Adrenal gland (tissue), 19 donors: Measurements from ENCODE around the gene NOSIP. TPM values are rescaled to one million over a fixed set of nuclear protein-coding genes. Genes with fewer than 3 reads are reported as not detected.

Source experiments
- DNase-seq, 7 donors: peaks; one replicate each; pipeline ENCODE4 v3.0.0-alpha.2; 2019 to 2020
- H3K27ac ChIP-seq, 5 donors: fragments of 200-600 bp; sonication (generic) in 4 of 5; 1 replicate in 3 of 5; 2 replicates in 2 of 5; pipeline versions ENCODE4 v1.5.1 to v1.8.0; 2016 to 2020; ENCODE audit warnings: mild to moderate bottlenecking in 1 of 5
- H3K27me3 ChIP-seq: fragments of 200-600 bp; 2 replicates; pipeline ENCODE4 v1.8.0; 2021
- H3K36me3 ChIP-seq, 2 donors: fragments of 200-600 bp; replicated peaks in 1 of 2; 1 replicate in 1 of 2; 2 replicates in 1 of 2; pipeline versions ENCODE4 v1.5.1 to v1.8.0; 2018 to 2022
- H3K4me1 ChIP-seq, 2 donors: fragments of 200-600 bp; replicated peaks in 1 of 2; 1 replicate in 1 of 2; 2 replicates in 1 of 2; pipeline versions ENCODE4 v1.5.1 to v1.8.0; 2018 to 2021
- H3K4me3 ChIP-seq, 4 donors: fragments of 200-600 bp; sonication (generic) in 3 of 4; one replicate each; pipeline ENCODE4 v1.5.1; 2016 to 2018
- H3K9me3 ChIP-seq, 3 donors: fragments of 200-600 bp; sonication (generic) in 1 of 3; replicated peaks in 1 of 3; 1 replicate in 2 of 3; 2 replicates in 1 of 3; pipeline versions ENCODE4 v1.5.1 to v1.8.0; 2016 to 2021
- CTCF ChIP-seq, 6 experiments: fragments of 450-650 bp in 4 of 6; fragments of 200-600 bp in 2 of 6; sonication (generic) in 1 of 6; IDR thresholded peaks; 1 replicate in 5 of 6; 2 replicates in 1 of 6; pipeline versions ENCODE4 v1.5.1 to v1.8.0; 2016 to 2021; ENCODE audit warnings: antibody characterized with exemption in 6 of 6, mild to moderate bottlenecking in 2 of 6, moderate library complexity in 1 of 6
- POLR2A ChIP-seq, 2 donors: fragments of 450-650 bp; IDR thresholded peaks; one replicate each; pipeline ENCODE4 v1.6.1; 2017; ENCODE audit warnings: antibody characterized with exemption in 2 of 2, mild to moderate bottlenecking in 2 of 2, moderate library complexity in 1 of 2
- WGBS, 4 donors: extraction: QIAGEN DNeasy Blood & Tissue Kit in 2 of 4; methylation state at CpG; one replicate each; pipeline versions ENCODE4 v1.1.5 to v1.1.7; 2013 to 2017; 5-methylcytosine and 5-hydroxymethylcytosine counted together
- intact Hi-C, 2 donors: fragments of 100-400 bp; cut with DNase I; formaldehyde crosslinking; loops; one replicate each; pipeline versions ENCODE4 v1.14.1 to v1.15.0; 2022 to 2023
- long read RNA-seq, 10 donors: library from polyadenylated mRNA in 3 of 10; unstranded in 2 of 10; stranded (forward) in 1 of 10; transcript quantifications; one replicate each; pipeline ENCODE4 v2.0.0 and lab custom pipeline, GENCODE V29; 2021 to 2026
- polyA plus RNA-seq, 3 donors: library from polyadenylated mRNA; stranded (reverse); fragments of 200-250 nt in 2 of 3; fragments of 350-450 nt in 1 of 3; fragmentation: Illumina TruSeq in 1 of 3; extraction: RNeasy Lipid Tissue Mini Kit (QIAGEN cat#74804) in 1 of 3; gene quantifications; one replicate each; pipeline ENCODE4 v1.2.3, GENCODE V29; 2013 to 2014
- total RNA-seq, 9 donors: library from RNA; depleted of rRNA in 4 of 9; stranded (reverse); fragments of >200 nt in 4 of 9; fragments of 120-200 nt in 1 of 9; fragmentation: NEBNext Ultra II Directional in 1 of 9; extraction: Animal tissue kit (Norgen Biotek cat#: 25700) in 1 of 9; gene quantifications; one replicate each; pipeline versions ENCODE4 v1.1.0 to v1.2.4, GENCODE V29; 2013 to 2023
- donor health status: healthy with polysubstance abuse.
- donor health status: Bipolar disorder and iron deficiency.
- donor health status: DM: yes; HTN: yes; CAD: no.
- donor health status: DM: no; HTN: no; CAD: no.
- donor health status: DM: no; HTN: no; CAD: no.
- donor health status: DM: yes; HTN: yes; CAD: no.

The NOSIP gene
- total RNA-seq = 10 to 100 TPM; 53.3 to 98.2 (median 63.8) TPM
- 100 to 1,000 TPM in 2 of 3 donors, 10 to 100 TPM in 1; 35.0 to 159 (median 145) TPM for polyA plus RNA-seq
- long read RNA-seq, donor 1, transcript NOSIP-204 (9 exons, 1,005 nt) = major isoform, 13 of 185 reads
- long read RNA-seq, donor 1, partial matches to known transcripts = 158 of 185 reads
- long read RNA-seq, donor 1, other reads (novel, unspliced or antisense) = 13 of 185 reads
- long read RNA-seq, donor 2, transcript NOSIP-204 (9 exons, 1,005 nt) = major isoform, 8 of 18 reads
- long read RNA-seq, donor 2, partial matches to known transcripts = 8 of 18 reads
- long read RNA-seq, donor 2, other reads (novel, unspliced or antisense) = 0 of 18 reads
- long read RNA-seq, donor 3, transcript NOSIP-204 (9 exons, 1,005 nt) = major isoform, 9 of 18 reads
- long read RNA-seq, donor 3, partial matches to known transcripts = 8 of 18 reads
- long read RNA-seq, donor 3, other reads (novel, unspliced or antisense) = 0 of 18 reads
- long read RNA-seq, donor 4, transcript NOSIP-204 (9 exons, 1,005 nt) = major isoform, 23 of 36 reads
- long read RNA-seq, donor 4, partial matches to known transcripts = 11 of 36 reads
- long read RNA-seq, donor 4, other reads (novel, unspliced or antisense) = 2 of 36 reads
- long read RNA-seq, donor 5, transcript NOSIP-204 (9 exons, 1,005 nt) = major isoform, 32 of 68 reads
- long read RNA-seq, donor 5, partial matches to known transcripts = 23 of 68 reads
- long read RNA-seq, donor 5, other reads (novel, unspliced or antisense) = 9 of 68 reads
- long read RNA-seq, donor 6, transcript NOSIP-204 (9 exons, 1,005 nt) = major isoform, 17 of 33 reads
- long read RNA-seq, donor 6, partial matches to known transcripts = 10 of 33 reads
- long read RNA-seq, donor 6, other reads (novel, unspliced or antisense) = 5 of 33 reads
- long read RNA-seq, donor 7, transcript NOSIP-204 (9 exons, 1,005 nt) = major isoform, 10 of 19 reads
- long read RNA-seq, donor 7, partial matches to known transcripts = 8 of 19 reads
- long read RNA-seq, donor 7, other reads (novel, unspliced or antisense) = 0 of 19 reads
- long read RNA-seq, donor 8, transcript NOSIP-204 (9 exons, 1,005 nt) = major isoform, 12 of 136 reads
- long read RNA-seq, donor 8, partial matches to known transcripts = 105 of 136 reads
- long read RNA-seq, donor 8, other reads (novel, unspliced or antisense) = 18 of 136 reads
- long read RNA-seq, donor 9, transcript NOSIP-204 (9 exons, 1,005 nt) = major isoform, 8 of 9 reads
- long read RNA-seq, donor 9, partial matches to known transcripts = 0 of 9 reads
- long read RNA-seq, donor 9, other reads (novel, unspliced or antisense) = 0 of 9 reads
- long read RNA-seq, donor 10, partial matches to known transcripts = 35 of 37 reads
- long read RNA-seq, donor 10, other reads (novel, unspliced or antisense) = 0 of 37 reads

GRCh38 chr19:49580264-49581006 is at the start of gene NOSIP:
NOSIP (minus strand) TSS chr19:49580556; CDS start chr19:49560691, 19,865 bp downstream.
- H3K27ac ChIP-seq = peak within 1 kb of the TSS; percentile 11 to 80 (median 28)
- no peaks in the 10 kb centered on the region for H3K9me3 ChIP-seq
- TF ChIP-seq POLR2A (IDR thresholded peaks at IDR 0.05) (peak; percentile 72 to 95), CTCF (IDR thresholded peaks at IDR 0.05) (peak in 1 of 6 experiments; percentile 13)
- no peaks in the 10 kb centered on the region for H3K27me3 ChIP-seq
- intact Hi-C loops = loop anchor here in 1 of 2 donors (10.0 kb wide), 1 partner anchor 94 kb away; the partner anchor contains the start of gene PRMT1
- WGBS, 4 donors = 2 to 4% (median 3%) methylated on average over 30 to 31 of the region's 31 CpGs
- peak within 1 kb of the TSS; percentile 26 to 76 (median 50) for H3K4me3 ChIP-seq
- H3K36me3 ChIP-seq = peaks cover 0 to 8% of the 10 kb centered on the region in 2 donors
- DNase-seq = peak; percentile 94 to 98 (median 96)
- peaks cover 10 to 18% of the 10 kb centered on the region in 2 donors for H3K4me1 ChIP-seq

DNA sequence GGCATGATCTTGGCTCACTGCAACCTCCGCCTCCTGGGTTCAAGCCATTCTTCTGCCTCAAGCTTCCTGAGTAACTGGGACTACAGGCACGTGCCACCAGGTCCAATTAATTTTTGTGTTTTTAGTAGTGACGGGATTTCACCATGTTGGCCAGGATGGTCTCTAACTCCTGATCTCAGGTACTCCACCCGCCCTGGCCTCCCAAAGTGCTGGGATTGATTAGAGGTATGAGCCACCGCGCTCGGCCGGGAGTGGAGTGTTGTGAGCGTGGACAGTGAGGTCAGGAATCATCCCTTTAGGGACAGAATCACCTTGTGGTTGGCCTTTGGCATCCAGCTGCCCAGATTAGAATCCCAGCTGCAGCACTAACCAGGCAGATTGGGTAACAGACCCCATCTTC is 49.3 kb upstream of the NOSIP start:
- Histone ChIP-seq H3K9me3 (no peaks in the 10 kb centered on the region), H3K36me3 (peaks cover 0 to 22% of the 10 kb centered on the region in 2 donors), H3K4me1 (peaks cover 0 to 6% of the 10 kb centered on the region in 2 donors), H3K27me3 (no peaks in the 10 kb centered on the region), H3K4me3 (no peak overlapping the region), H3K27ac (no peak overlapping the region)
- no peak for DNase-seq
- 87 to 93% (median 89%) methylated on average over 6 to 9 of the region's 9 CpGs for WGBS, 4 donors
- TF ChIP-seq CTCF (IDR thresholded peaks at IDR 0.05) (no peak), POLR2A (IDR thresholded peaks at IDR 0.05) (no peak)
- intact Hi-C loops = loop anchor here in 1 of 2 donors (5.0 kb wide), 1 partner anchor 32 kb away; no protein-coding TSS in a partner anchor

DNA sequence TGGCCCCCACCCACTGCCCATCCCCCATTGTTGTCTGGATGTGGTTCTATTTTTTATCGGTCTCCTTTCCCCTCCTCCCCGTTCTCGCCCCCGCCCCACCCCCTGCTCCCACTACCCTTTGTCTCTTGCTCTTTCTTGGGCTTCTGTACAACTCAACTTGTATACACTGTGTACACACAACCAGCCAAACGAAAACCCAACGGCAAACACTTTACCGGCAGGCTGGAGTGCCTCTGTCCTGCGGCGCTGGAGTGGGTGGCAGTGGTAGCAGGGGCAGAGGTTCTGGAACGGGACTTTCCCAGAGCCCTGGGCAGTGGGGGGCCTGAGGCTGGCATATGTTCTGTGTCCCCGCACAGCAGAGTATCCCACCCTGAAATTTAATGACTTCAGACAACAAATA is 45.9 kb upstream of the NOSIP start:
- Histone ChIP-seq H3K27me3 (no peaks in the 10 kb centered on the region), H3K4me1 (peaks cover 0 to 6% of the 10 kb centered on the region in 2 donors), H3K9me3 (no peaks in the 10 kb centered on the region), H3K36me3 (peaks cover 0 to 34% of the 10 kb centered on the region in 2 donors), H3K27ac (no peak overlapping the region), H3K4me3 (no peak overlapping the region)
- no peak for DNase-seq
- no peak for TF ChIP-seq POLR2A (IDR thresholded peaks at IDR 0.05)
- TF ChIP-seq CTCF (IDR thresholded peaks at IDR 0.05) = no peak
- intact Hi-C loops = no loop called here
- WGBS, 4 donors = 89 to 96% (median 91%) methylated on average over 11 of the region's 11 CpGs
